Central memory CD4-positive, alpha-beta T cell (primary cell): ENCODE measurements around the gene TIMM13.
"Not testable (repeated sequence)": the region's sequence is repeated elsewhere in the genome, so short reads cannot be mapped to it uniquely, and the experiment has no call there.

Experiments used
- DNase-seq: peaks from one replicate; pipeline ENCODE4 v3.0.0; 2022

Gene TIMM13

DNA sequence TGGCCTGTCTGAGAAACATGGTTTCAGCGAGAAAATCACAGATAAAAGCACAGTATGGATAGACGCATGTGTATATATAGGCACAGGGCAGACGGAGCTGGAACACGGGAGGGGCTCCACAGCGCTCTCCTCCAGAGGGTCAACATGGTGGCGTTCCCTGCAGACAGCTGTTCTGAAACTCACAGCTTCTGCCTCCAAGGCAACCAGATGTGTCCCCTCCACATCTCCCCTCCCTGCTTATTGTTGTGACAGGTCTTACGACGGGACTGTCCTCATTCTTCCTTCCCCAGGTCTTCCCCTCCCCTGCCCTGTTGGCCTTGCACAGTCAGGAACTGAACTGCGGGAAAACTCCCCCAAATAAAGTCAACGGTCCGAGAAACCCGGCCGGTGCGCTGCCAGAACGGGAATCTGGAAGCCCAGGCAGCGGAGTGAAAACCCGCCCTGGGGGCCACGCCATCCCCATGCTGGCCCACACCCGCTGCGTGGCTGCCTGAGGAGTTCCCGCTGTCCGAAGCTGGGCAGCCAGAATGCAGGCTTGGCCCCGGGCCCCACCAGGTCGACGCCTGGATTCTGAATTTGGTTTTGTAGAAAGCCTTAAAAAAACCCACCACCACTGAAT lies 2.6 kb upstream of the TIMM13 start:
- DNase-seq = no peak

DNA sequence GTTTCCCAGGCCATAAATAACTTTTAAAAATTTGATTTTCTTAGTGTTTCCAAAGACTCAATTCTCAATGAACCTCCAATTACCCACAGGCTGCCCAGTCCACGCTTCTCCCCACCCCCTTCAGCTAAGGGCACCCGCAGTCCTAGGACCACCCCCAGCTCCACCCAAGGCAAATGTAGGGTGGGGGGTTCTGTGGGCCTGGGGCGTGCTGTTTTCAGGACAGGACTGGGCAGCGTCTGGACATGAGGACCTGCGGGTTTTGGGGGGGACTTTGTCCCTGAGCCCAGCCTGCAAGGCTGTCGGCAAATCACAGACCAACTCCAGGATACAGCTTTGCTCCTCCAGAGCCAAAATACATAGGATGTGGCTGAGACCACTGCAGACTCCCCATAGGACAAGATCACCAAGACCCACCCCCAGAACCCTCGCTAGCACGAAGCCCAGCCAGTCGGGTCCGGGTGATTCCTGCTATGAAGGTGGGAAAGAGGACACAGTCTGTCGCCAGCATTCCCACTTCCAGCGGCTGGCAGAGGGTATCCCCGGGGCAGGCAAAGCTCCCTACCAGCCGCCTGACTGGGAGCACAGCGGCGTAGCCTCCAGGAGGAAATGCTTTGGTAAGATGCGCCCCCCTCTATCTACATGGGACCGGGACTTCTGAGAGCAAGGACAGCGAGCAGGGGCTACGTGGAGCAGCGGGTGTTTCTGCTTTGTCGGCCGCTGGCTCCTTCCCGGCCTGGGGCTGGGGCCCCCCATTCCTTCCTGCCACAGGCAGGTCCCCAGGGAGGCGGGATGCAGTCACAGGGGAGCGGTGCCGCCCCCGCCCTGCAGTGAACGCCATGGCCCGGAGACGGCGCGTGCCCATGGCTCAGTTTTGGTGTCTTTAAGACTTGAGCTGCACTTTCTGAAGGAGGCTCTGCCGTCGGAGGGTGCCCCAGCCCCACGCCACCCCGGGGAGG lies 1.6 kb upstream of the TIMM13 start:
- no peak for DNase-seq

DNA sequence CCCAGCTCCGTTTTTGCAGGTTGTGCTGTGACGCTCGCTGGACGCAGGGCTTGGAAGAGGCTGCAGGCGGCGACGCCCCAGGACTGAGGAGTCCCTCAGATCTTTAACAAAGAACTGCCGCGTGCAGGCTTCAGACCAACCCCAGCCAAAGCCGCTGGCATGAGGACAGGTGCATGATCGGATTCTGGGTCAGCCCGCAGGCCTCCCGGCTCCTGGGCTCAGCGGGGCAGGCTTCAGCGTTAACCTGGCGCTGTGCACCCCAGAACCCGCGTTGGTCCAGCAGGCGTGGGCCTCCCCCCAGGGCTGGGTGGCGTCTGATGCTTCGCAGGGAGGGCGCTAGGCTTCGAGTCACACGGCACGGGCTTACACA lies 920 bp upstream of the TIMM13 start:
- DNase-seq = no peak

DNA sequence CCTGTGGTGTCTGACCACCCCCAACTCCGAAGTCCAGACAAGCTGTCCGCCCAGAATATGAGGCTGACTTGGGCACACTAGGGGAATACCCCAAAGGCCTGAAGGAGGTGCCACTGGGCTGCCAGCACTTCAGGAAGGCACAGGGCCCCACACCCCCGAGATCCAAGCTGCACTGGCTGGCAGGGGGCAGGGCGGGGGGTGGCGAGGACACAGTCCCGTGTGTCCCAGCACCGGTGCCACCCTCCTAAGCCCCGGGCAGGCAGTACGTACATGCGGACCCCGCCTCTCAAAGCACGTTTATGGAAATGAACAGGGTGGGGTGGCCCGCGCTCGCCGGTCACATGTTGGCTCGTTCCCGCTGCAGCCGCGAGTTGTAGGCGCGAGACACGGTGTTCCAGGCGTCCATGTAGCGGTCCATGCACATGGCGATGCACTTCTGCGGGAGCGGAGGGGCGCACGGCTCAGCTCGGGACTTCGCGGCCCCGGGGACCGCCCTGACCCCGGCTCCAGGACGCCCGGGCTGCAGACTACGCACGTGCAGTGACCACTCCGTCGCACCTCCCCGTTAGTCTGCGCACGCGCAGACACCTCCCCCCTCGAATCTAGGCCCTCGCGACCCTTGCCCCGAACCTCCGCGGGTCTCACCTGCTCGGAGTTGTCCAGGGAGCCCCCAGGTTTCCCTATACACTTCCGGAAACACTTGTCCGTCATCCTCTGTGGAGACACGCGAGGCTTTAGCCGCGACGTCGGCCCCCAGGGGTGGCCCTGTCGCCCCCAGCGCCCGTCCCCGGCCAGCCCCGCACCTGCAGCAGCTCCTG lies 566 bp downstream of the TIMM13 start:
- peak; percentile 10 for DNase-seq

DNA sequence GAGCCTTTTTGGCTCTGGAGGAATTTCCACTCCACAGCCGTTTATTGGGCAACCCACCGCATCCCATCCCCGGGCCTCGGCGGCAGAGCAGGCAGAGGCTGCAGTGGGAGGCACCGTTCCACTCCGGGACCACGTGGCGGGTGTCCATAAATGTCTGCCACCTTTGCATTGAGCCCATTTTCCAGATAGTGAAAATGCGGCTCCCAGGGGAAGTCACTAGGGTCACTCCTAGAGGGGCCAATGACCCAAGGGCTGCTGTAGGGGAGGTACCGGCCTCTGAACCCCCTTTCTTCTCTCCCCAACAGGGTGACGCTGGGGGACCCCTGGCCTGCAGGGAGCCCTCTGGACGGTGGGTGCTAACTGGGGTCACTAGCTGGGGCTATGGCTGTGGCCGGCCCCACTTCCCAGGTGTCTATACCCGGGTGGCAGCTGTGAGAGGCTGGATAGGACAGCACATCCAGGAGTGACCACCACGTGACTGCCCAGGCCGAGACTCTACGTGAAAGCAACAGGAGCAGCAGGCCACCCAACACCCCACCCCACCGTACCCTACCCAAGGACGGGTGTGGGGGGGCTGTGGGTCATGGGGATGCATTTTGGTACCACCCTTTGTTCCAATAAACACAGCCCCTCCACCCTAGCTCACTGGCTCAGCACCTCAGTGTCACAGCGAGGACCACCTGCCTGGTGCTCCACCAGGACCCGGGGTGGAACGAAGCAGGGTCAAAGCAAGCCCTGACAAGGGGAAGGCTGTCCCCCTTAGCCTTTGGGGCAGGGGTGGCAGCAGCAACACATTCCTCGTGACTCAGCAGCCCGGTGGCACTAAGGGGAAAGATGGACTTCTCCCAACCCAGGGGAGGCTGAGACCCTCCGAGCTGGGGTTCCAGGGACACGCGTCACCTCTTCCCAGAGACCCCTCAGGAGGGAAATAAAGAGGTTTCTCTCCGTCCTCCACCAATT lies 1.5 kb downstream of the TIMM13 start:
- no peak for DNase-seq

DNA sequence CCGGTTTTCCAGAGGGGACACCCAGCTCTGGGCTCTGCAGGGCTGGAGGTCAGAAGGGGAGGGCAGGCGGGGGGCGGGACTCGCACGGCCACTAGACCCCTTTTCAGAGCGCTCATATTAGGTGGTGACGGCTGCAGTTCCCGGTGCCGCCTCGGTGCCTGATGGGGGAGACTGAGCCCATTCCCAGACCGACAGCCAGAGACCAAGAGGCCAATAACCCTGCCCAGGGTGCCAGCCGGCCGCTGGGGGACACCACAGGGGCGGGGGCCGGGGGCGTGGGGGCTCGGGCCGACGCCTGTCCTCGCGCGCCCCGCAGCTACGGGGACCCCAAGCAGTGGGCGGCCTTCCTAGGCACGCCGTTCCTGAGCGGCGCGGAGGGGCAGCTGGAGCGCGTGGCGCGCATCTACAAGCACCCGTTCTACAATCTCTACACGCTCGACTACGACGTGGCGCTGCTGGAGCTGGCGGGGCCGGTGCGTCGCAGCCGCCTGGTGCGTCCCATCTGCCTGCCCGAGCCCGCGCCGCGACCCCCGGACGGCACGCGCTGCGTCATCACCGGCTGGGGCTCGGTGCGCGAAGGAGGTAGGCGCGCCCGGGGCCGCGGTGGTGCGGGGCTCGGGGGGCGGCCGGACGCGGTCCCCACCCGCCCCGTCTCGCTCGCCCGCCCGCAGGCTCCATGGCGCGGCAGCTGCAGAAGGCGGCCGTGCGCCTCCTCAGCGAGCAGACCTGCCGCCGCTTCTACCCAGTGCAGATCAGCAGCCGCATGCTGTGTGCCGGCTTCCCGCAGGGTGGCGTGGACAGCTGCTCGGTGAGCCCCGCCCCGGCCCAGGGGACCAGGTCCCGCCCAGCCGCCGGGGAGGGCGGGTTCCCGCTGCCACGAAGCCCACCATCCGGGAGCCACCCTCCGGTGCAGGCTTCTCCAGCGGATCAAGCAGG lies 2.4 kb downstream of the TIMM13 start:
- DNase-seq = no peak

DNA sequence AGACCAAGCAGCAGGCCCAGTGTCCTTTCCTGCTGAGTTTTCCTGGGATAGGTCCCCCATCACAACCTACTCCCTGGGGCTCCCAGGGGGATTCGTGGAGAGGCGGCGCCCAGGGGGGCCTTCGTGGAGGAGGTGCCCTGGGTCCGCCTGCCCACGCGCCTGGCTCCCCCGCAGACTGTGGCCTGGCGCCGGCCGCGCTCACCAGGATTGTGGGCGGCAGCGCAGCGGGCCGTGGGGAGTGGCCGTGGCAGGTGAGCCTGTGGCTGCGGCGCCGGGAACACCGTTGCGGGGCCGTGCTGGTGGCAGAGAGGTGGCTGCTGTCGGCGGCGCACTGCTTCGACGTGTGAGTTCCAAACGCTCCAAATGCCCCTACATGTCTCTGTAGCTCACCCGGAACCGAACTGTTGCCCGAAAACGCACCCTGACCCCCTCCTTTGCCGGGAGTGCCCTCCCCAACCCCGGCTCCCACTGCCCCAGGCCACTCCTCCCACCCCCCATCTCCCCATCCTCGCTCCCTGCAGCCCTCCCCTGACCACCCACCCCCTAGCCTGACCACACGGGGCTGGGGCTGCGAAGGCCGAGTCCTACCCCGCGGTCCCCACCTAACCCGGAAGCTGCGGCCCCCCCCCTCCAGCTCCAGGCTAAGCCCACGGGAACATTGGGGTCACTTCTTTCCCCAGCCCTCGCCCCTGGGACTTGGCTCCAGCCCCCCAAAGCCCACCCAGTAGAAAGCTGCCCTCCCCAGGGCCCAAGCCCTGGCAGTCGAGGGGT lies 3.3 kb downstream of the TIMM13 start:
- DNase-seq = no peak

DNA sequence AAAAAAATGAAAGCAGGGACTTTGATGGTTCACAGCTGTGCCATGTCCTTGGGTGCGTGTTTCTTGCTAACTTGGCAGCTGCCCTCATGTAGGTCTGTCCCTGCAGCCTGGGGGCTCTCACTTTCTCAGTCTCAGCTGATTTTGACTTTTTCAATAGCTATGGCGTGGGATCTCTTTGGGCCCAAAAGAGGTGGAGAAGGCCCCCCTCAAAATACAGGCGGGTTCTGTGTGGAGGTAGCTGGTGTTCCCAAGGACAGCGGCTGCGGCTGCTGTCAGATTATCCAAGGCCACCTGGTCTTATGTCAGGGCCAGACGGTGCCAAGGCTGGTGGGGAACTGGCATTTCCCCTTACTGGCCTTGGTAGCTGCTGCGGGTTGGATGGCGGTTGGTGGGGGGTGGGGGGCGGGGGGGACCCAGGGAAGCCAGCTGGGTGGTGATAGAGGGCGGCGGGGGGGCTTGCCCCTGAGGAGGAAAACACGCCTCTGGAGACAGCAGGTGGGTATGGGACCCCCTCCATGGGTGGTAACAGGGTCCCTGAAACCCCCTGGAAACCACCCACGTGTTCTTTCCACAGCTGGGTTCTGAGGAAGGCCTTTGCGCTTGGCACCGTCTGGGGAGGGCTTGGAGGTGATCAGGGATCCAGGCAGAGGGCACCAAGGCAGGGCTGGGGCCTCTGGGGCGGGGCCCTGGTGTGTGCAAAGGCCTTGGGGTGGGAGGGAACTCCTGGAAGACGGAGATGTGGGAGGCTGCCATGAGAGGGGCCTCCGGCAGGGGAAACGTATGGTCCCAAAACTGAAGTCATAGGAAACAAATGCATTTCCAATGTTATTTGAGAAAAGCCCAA lies 4.1 kb downstream of the TIMM13 start:
- no peak for DNase-seq

DNA sequence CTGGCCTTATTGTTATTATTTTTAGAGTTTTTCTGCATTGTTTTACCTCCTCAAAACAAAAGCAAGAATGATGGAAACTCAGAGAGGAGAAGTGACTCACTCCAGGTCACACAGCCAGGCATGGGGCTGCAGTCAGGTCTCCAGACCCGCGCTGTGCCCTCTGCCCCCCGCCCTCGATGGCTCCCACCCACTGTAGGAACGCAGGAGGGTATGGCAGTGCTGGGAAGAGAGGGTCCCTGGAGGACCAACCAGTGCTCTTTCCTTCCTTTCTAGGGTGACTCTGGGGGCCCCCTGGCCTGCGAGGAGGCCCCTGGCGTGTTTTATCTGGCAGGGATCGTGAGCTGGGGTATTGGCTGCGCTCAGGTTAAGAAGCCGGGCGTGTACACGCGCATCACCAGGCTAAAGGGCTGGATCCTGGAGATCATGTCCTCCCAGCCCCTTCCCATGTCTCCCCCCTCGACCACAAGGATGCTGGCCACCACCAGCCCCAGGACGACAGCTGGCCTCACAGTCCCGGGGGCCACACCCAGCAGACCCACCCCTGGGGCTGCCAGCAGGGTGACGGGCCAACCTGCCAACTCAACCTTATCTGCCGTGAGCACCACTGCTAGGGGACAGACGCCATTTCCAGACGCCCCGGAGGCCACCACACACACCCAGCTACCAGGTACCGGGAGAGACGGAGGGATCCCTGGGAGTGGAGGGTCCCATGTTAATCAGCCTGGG lies 5.6 kb downstream of the TIMM13 start:
- DNase-seq = no peak

DNA sequence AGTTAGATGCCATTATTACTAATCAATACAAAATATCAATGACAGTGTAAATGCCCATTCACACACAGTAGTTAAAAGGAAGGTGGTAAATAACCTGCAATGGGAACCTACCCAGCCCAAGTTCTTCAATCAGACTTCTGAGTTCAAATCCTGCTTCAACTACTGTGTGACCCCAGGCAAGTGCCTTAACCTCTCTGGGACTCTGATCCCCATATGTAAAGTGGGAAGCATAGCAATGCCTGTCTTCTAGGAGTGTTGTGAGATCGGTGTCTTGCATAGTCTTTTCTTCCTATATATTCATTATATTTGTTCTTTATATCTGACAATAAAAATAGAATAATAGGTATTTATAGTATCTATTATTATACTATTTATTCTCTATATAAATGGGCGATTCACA lies 6.9 kb downstream of the TIMM13 start:
- DNase-seq = no peak

DNA sequence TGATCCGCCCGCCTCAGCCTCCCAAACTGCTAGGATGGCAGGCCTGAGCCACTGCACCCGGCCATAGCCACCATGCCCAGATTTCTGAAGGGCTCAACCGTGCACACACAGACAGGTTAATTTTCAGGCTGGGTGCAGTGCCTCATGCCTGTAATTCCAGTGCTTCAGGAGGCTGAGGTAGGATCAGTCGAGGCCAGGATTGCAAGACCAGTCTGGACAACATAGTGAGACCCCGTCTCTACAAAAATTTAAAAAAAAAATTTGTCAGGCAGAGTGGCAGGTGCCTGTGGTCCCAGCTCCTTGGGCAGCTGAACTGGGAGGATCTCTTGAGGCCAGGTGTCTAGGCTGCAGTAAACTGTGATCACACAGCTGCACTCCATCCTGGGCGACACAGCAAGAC lies 7.6 kb downstream of the TIMM13 start:
- no peak for DNase-seq

DNA sequence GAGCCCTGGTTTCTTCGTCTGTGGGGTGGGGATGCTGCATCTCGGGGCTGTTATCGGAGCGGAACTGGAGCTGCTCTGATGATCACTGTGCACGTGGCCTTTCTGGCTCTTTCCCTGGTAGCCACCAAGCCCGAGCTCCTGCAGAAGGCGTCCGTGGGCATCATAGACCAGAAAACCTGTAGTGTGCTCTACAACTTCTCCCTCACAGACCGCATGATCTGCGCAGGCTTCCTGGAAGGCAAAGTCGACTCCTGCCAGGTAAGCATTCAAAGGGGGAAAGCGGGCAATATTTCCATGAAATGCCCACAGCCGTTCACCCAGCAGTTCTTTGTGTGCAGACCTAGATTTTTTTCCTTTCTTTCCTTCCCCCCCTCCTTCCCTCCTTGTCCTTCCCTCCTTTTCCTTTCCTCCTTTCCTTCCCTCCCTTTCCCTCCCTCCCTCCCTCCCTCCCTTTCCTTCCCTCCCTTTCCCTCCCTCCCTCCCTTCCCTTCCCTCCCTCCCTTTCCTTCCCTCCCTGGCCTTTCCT lies 9.4 kb downstream of the TIMM13 start:
- DNase-seq = no peak

DNA sequence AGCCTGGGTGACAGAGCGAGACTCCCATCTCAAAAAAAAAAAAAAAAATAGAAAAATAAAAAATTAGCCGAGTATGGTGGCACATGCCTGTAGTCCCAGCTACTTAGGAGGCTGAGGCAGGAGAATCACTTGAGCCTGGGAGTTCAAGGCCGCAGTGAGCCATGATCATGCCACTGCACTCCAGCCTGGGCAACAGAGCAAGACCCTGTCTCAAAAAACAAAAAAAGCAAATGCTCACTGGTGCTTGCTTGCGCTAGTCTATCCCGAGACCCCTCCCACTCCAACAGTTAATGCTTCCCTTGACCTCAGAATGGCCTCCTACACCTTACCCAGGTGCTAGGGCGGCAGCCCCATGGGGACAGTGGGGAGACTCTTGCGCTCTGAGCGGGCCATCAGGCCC lies 9.9 kb downstream of the TIMM13 start:
- DNase-seq = not testable (repeated sequence)

DNA sequence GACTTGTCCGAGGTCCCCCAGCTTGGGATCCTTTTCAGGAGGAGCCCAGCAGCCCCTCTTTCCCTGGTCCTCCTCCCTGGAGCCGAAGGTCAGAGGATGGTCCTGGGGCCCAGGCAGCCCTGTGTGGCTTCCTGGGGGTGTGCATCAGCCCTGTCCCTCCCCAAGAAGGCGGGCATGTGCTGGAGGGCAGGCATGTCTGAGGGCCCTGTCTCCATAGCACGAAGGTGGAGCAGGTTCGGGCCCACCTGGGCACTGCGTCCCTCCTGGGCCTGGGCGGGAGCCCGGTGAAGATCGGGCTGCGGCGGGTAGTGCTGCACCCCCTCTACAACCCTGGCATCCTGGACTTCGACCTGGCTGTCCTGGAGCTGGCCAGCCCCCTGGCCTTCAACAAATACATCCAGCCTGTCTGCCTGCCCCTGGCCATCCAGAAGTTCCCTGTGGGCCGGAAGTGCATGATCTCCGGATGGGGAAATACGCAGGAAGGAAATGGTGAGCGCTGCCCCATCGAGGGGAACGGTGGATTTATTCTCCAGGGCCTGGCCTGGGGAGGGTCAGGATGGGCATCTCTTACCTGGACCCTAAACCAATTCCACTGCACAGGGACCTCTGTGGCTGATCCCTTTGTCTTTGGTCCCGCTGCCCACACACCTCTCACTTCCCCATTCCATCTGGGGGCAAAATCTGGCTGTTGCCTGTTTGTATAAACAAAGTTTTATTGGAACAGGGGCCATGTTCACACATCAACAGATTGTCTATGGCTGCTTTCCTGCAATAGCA lies 10.9 kb downstream of the TIMM13 start:
- no peak for DNase-seq

DNA sequence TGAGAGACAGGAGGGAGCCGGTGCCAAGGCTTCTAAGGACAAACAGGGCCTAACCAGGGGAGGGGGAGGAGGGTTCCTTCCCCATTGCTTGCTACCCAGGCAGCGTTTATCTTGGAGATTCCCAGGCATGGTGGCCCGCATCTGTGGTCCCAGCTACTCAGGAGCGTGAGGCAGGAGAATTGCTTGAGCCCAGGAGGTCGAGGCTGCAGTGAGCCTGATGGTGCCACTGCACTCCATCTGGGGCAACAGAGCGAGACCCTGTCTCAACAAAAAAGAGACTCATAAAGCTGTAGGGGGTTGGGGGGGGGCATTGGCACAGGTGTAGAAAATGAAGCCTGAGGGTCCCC lies 11.4 kb downstream of the TIMM13 start:
- DNase-seq = no peak

DNA sequence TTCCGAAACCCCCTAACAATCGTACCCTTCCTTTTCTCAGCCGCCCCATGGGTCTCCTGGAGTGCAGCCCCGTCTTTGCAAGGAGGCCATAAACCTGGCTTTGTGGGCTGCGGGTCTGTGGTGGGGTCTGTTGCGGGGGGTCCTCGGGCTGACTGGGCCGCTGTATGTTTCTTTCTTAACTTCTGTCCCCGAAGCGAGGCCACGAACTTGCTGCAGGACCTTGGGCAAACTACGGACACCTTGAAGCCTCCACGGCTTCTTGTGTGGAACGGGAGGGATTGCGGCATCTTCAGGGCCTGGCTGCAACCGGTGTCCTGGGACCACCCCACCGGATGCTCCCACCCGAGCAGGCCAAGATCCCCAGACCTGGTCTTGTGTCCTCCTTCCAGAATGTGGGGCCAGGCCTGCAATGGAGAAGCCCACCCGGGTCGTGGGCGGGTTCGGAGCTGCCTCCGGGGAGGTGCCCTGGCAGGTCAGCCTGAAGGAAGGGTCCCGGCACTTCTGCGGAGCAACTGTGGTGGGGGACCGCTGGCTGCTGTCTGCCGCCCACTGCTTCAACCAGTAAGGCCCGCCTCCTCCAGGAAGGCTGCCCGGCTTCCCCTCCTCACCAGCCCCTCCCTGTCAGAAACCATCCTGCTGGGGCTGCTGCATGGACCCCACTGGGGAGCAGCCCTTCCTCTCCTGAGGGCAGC lies 12.0 kb downstream of the TIMM13 start:
- no peak for DNase-seq

DNA sequence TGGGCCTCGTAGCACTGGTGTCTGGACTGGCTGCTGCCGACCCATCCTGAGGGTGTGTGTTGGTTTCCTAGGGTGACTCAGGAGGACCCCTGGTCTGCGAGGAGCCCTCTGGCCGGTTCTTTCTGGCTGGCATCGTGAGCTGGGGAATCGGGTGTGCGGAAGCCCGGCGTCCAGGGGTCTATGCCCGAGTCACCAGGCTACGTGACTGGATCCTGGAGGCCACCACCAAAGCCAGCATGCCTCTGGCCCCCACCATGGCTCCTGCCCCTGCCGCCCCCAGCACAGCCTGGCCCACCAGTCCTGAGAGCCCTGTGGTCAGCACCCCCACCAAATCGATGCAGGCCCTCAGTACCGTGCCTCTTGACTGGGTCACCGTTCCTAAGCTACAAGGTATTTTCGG lies 13.8 kb downstream of the TIMM13 start:
- DNase-seq = no peak
